Putamen (tissue), 1 donor: Measurements from ENCODE around the gene ANO6.
"Not testable (repeated sequence)": the region's sequence is repeated elsewhere in the genome, so short reads cannot be mapped to it uniquely, and the experiment has no call there.

Source experiments
- DNase-seq: peaks from one replicate; pipeline ENCODE4 v3.0.0-alpha.2; 2016; ENCODE audit warnings: low spot score

The ANO6 gene

DNA sequence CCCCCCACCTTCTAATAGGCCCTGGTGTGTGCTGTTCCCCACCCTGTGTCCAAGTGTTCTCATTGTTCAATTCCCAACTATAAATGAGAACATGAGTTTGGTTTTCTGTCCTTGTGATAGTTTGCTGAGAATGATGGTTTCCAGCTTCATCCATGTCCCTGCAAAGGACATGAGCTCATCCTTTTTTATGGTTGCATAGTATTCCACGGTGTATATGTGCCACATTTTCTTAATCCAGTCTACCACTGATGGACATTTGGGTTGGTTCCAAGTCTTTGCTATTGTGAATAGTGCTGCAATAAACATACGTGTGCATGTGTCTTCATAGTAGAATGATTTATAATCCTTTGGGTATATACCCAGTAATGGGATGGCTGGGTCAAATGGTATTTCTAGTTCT lies 20.5 kb downstream of the ANO6 start:
- DNase-seq = not testable (repeated sequence)

DNA sequence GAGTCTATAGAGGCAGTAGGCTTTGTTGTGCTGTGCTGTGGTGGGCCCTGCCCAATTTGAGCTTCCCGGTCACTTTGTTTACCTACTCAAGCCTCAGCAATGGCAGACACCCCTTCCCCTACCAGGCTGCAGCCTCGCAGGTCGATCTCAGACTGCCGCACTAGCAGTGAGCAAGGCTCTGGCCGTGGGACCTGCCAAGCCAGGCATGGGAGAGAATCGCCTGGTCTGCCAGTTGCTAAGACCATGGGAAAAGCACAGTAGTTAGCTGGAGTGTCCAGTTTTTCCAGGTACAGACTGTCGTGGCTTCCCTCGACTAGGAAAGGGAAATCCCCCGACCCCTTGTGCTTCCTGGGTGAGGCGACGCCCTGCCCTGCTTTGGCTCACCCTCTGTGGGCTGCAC lies 26.3 kb downstream of the ANO6 start:
- DNase-seq = no peak

DNA sequence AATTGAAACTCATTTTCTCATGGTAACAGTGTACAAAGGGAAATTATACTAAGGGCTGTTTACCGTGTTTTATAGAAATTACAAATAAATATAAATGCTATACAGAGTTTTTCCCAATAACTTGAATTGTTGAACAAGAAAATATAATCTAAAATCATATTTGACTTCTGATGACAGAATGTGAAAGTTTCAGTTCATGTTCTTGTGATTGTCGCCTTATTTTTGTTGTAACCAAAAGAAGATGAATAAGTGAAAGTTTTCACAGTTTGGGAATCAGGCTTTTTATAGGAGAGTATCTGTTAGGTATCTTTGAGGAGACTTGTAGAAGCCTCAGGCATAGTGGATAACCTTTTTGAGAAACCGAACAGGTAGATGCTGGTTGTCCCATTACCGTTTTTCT lies 28.1 kb downstream of the ANO6 start:
- DNase-seq = no peak

DNA sequence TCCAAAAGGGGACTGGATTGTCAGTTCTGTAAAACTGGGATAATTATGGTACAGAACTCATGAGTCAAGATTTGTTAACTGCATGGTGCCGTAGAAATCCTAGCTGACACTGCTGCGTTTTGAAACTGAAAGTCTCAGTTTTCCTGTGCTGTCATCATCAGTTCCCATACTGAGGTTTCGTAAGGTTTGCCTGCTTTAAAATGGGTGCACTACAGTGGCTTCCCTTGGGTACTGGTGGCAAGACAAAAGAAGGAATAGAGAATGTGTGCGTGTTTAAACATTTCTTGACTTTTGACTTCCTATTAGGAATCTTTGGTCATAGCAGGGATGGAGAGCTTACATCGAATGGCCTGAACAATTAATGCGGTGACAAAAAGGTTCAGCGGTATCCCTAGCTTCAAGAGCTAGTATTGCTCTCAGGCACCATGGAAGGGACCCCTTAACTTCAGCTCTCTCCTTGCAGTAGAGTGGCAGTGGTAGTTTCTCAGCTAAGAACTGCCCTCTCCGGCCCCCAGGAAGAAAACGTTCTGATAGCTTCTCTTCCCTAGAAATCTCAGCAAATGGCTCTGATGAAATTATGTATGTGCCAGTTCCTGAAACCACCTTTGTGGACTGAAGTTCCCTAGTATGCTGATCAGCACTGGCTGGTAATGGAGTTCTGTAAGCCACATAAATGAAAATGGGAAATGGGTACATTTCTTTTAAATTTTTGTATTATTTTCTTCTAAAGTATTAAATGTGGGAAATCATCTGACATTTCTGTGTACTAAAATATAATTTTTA lies 28.9 kb downstream of the ANO6 start:
- no peak for DNase-seq

DNA sequence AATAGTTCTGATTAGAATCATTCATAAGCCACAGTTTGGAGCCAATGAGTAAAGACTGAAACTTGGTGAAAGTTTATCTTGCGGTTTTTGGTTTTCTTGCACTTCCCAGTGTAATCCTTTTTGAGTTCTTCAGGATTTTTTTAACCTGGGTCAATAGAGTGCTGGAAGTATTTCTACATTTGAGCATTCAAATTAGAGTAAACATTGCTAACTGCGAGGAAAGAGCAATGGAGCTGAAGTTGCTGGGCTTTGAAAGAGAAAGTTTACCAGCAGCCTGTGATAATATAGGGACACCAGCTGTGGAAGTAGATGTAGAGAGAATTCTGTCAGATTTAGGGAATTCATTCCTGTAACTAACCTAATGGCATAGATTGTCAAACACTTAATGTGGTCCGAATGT lies 30.3 kb downstream of the ANO6 start:
- DNase-seq = no peak

DNA sequence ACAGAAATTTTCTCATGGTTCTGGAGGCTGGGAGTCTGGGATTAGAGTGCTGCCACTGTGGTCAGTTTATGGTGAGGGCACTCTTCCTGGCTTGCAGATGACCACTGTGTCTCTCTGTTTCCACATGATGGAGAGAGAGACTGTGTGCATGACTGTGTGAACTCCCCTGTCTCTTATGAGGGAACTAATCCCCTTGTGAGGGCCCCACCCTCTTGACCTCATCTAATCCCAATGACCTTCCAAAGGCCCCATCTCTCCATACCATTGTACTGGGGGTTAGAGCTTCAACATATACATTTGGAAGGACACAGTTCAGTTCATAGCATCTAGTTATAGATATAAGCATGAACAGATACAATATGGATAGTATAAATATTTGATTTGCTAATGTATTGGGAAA lies 31.7 kb downstream of the ANO6 start:
- no peak for DNase-seq

DNA sequence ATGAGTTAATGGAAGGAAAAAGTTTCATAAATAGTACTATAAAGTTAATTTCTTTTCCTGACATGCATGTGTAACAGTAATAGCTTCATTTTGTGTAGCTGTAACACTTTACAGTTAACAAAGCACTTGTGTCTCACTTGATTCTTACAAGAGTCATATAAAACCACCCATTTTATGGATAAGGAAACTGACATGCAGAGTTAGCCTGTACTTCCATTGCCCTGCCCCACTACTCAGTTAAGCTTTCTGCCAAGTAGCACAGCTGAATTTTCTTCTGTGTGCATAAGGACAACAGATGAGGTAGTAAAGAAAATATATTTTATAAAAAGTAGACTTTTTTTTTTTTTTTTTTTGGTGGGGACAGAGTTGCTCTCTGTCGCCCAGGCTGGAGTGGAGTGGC lies 32.2 kb downstream of the ANO6 start:
- no peak for DNase-seq

DNA sequence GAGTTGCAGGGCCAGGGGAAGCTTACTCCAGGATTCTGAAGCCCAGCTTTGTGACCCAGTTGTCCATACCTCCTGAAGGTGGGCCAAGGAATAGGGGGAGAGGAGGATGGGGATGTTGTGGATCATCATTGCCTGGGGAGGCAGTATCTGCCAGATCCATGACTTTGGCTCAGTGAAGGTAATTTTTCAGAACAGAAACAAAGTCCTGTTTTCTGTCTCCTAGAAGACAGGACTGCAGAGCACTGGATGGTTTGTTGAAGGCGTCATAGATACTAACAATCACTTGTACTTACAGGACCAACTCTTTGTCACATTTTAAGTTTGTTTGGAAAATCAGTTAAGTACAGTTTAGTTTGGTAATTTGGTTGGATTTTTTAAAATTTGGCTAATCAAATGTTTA lies 38.4 kb downstream of the ANO6 start:
- DNase-seq = no peak

DNA sequence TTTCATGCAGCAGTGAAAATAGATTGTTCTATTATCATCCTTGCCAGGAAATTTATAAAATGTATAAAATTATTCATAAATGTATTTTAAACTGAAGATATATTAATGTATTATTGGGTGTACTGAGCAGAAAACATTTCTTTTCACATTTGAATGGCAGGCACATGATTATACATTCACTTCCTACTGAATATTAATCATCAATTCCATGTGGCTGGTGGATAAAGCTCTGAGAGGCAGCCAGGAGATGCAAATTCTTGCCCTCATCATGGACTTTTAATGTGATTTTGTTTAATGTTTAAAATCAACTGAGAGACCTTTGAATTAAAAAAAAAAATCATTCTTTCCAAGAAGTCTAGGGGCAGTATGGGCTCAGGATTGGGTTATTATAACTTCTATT lies 40.8 kb downstream of the ANO6 start:
- no peak for DNase-seq

DNA sequence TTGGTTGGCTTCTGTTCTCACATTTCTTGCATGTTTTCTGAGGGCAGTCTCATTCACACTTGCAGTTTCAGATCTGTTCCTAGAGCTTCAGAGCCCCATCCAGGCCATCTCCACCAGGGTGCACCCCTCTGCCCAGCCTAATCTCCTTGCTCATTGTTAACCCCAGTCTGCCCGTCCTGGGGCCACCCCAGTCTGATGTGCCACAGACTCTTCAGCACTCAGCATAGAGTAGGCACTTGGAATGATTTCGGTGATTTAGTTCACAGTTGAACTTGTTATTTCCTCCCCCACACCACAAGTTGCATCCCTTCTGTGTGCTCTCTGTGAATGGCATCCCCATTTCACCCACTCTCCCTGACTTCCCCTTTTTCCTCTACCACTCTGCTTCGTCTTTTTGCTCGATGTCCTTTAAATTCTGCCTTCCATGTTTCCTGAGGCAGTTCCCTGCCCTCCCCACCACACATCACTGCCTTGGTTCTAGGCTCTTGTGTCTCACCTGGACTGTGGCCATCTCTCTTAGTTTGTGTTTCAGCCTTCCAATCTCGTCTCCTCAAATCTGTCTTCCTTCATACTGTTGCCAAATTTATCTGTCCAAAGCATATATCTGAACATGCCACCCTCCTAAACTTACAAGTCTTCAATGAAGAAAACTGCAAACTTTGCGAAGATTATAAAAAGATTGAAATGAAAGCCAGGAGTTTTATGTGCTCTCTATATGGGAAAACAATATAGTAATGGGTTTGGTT lies 41.5 kb downstream of the ANO6 start:
- no peak for DNase-seq

DNA sequence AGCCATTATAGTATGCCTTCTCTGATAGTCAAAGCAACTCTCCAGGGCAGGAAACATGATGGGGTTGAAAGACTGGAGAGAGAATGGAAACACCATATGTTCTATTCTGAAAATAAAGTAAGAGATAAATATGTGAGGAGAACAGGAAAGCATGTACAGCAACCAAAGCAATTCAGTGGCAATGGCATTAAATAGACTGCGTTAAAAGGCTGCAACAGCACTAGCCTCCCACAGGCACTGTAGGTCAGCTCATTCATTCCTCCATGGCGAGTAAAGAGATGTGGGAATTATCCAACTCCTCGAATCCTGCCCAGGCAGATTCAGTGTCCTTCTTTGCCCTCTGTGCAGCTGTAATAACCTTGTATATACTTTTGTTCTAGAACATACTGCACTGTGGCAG lies 43.8 kb downstream of the ANO6 start:
- no peak for DNase-seq

DNA sequence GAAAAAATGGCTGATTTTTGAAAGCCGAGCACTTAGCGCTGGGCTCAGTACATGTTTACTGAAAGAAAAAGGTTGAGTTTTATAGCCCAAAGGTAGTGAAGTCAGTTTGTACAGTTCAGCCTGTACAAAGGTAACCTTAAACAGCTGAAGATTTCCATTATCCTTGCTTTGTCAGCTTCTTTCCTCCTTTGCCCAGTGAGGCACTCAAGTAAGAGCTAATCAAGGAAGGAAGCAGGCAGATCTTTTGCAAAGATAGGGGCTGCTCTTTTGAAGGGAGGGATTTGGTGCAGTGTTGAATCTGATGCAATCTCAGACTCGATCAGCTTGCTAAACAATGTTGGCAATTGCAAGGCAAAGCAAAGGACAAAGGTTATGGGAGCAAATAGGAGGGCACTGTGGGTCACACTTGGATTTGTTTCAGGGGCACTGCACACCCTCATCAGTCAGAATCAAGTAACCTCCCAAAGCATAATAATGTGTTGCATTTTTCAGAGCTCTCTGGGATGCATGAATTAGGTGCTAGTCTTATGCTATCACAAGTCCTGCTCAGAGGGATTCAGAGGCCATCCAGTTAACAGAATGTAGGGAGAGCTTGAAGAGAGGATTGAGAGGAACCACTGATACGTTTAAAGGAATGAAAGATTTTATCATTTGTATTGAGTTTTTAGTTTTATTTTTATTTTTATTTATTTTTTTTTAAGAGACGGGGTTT lies 44.4 kb downstream of the ANO6 start:
- DNase-seq = no peak

DNA sequence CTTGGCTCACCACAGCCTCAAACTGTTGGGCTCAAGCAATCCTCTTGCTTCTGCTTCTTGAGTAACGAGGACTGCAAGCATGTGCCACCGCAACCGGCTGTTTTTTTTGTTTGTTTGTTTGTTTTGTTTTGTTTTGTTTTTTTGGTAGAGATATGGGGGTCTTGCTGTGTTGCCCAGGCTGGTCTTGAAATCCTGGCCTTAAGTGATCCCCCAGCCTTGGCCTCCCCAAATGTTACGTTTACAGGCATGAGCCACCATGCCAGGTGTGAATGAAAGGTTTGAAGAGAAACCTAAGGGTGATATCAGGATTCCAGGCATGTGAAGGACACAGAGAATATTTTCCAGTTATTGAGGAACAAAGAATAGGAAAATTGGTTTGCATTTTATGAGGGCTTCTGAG lies 45.0 kb downstream of the ANO6 start:
- DNase-seq = no peak

DNA sequence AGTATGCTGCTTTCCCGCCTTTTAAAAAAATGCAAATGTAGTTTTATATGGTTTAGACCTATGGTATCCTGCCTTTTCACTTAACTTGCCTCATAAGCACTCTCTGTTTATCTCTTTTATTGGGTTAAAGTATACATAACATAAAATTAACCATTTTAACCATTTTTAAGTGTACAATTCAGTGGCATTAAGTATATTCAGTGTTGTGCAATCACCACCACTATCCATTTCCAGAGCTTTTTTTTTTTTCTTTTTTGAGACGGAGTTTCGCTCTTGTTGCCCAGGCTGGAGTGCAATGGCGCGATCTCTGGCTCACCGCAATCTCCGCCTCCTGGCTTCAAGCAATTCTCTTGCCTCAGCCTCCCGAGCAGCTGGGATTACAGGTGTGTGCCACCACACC lies 46.3 kb downstream of the ANO6 start:
- not testable (repeated sequence) for DNase-seq

DNA sequence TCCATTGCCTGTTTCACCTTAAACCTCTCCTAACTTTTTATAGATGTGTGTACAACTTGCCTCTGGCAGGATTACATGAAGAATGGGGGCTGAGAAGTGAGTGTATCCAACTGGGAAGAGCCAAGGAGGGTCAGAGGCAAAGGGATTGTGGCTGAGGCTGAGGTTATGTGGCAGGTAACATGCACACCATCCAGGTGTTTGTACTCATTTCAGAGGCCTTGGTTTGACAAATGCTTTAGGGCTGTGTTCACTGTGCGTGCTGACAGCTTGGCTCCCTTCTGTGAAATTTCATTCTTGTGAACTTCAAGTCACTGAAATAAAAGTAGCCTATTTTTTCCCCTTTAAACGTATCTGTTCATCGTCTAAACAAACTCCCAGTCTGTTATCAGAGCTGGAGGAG lies 47.7 kb downstream of the ANO6 start:
- no peak for DNase-seq

DNA sequence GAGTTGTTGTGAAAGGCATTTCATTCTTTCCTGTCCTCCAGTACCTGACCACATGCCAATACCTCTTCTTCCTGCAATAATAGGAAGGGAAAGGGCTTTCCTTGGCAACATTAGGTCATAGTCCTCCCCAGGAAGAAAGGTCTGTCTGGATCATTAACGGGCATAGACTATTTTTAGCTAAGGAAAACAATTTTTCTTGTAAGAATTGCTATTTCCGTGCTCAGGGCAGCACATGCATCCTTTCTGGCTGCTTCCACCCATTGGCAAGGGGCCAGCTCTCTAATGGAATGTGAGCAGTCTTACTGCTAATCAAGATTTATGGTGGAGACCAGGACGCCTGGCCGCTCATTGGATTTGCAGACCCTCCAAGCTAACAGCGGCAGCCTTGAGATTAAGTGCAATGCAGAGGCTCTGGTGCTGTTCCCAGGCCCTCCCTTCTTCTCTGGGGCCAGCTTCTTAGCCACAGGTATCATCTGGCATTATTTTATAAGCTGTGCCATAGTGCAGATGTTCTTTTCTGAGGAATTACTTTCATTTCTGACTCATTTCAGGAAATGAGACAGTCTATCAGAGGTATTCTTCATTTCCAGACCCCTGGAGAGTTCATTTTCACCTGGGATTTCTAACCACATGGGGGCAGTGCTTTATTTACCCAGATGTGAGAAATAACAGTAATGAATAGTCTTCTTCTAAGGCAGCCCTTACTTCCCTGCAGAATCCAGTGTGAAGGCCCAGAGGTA lies 52.9 kb downstream of the ANO6 start:
- peak; percentile 12 for DNase-seq

DNA sequence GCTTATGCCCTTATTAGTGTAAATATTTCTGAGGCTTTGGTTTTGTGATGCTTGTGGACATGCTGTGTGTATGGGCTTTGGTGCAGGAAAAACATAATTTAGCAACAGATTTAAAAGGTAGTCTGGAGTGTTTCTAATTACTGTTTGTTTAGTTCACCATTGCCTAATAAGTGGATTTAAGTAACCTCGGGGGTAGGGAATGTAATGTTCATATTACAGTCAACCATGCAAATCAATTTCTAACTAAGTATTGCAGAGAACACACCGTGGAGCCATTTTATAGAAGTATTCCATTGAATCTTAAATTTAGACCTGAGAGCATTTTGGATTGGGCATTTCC lies 53.5 kb downstream of the ANO6 start:
- DNase-seq = no peak

DNA sequence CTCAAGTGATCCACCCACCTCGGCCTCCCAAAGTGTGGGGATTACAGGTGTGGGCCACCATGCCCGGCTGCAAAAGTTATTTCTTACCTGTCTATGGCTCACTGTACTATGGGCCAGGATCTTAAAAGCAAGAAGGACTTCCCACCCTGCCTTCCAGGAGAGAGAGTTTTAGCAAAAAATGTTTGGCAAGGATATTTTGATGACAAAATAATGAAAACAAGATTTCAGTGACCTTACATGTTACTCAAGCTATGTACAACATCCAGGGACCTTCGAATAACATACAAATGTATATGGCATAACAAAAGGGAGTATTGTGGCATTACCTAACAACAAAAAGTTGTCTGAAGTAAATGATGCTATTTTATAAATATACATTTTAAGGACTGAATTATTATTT lies 55.1 kb downstream of the ANO6 start:
- DNase-seq = no peak

DNA sequence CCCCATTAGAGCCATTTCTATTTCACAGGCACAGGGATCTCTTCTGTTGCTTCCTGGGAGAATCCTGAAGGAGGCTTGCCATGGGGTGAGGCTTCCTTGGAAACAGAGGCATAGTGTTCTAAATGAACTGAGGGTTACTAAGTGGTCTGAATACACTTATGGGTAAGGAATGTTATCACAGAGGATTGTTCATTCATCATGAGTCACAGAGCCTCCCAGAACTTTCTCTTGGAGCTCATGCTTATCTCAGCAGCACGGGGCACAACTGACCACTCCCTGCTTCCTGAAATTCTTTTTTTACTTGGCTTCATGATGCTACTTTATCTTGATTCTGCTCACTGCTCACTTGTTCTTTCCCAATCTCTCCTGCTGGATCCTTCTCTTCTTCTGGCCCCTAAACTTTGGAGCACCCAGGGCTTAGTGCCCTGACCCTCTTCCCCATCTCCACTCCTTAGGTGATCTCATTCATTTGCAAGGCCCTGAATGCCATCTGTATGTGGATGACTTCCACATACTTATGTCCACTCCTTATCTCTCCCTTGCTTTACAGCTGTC lies 57.9 kb downstream of the ANO6 start:
- DNase-seq = no peak

DNA sequence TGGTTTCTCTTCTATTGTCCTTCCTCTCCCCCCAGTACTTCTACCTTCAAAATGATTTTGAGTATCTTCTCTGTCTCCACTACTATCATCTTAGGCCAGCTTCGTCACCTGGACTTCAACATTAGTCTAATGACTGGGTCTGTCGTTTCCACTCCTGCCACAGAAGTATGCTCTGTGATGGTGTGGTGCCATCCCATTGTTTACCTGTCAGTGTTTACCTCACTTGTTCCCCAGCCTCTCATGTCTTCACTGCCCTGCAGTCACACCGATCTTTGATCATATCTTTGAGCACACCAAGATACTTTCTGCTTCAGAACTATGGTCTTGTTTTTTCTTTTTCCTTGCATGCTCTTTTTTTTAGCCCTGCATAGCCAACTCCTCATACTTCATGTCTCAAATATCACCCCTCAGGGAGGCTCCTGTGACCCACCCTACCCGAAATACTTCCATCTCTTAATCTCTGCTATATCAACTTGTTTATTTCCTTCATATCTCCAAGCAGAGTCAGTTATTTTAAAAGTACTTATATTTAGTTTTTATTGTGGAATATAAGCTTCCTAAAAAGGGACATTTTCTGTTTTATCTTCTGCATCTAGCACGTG lies 60.4 kb downstream of the ANO6 start:
- DNase-seq = no peak

DNA sequence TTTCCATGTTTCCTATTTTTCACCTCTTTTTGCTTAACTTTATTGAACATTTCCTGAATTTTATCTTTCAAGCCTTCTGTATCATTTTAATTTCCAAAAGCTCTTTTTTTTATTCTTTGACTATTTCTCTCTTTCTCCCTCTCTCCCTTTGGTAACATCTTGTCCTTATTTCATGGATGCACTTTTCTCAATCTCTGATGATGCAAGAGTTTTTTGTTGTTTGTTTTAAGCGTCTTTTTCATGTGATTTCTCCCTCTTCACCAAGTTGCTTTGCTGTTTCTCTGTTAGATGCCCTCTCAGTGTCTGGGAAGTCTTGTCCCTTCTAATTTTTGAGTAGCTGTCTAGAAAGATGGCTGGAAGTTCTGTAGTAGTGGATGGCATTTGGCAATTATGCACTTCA lies 62.6 kb downstream of the ANO6 start:
- DNase-seq = no peak
